NK-92 treated with Interleukin-12 subunit alpha and Interleukin-12 subunit beta, amount 100 ng/mL, for 24 hours (cell line): ENCODE measurements around the gene OSTN.
"Not testable (repeated sequence)": the region's sequence is repeated elsewhere in the genome, so short reads cannot be mapped to it uniquely, and the experiment has no call there.

ENCODE experiments used
- DNase-seq: peaks from one replicate; lab custom pipeline; 2025; lab: John Stamatoyannopoulos, UW

OSTN gene, protein sequence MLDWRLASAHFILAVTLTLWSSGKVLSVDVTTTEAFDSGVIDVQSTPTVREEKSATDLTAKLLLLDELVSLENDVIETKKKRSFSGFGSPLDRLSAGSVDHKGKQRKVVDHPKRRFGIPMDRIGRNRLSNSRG

DNA sequence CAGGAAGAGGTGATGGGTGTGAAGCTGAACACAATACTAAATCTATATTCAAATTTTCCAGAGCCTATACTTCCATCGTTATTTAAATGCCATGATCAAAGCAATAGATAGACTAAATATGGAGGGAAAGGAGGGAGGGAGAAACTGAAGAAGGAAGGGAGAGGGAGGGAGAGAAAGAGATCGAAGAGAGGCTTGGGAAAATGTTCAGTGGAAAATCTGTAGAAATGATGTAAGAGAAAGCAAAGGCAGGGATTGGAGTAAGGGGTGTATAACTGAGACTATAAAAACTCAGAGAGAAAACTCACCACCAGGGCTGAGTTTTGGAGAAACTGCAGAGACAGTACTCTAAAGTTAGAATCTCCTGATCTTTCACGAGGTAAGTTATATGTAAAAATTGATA, at the start of gene OSTN:
Gene OSTN (plus strand): TSS at position 310 of the 400 bp plus-strand sequence. CDS start 13,292 bp downstream, outside the sequence.
- no peak for DNase-seq

DNA sequence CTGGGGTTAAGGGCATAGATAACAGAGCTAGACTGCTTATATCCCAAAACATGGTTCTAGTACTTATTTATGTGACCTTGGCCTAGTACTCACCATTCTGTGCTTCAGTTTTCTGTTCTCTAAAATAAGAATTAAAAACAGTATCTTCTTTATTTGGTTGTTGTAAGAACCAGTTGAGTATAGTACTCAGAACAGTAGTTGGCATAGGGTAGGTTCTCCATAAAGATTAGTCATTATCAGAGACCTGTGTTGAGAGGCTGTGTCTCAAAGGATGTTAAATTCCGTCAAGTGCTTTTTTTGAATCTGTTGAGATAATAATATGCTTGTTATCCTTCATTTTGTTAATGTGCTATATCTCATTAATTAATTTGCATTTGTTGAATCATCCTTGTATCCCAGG, 47.4 kb upstream of the OSTN start:
- DNase-seq, result no peak

DNA sequence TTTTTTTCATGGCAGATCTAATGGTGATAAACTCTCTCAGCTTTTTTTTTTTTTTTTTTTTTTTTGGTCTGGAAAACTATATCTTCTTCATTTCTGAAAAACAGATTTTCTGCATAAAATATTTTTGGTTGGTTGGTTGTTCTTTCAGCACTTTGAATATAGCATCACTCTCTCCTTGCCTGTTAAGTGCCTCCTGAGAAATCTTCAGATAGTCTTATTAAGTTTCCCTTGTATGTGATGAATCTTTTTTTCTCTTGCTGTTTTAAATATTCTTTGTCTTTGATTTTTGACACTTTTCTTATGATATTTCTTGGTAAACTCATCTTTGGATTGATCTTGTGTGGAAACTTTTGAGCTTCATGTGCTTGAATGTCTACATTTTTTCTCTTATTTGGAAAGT, 44.2 kb upstream of the OSTN start:
- DNase-seq, result no peak

DNA sequence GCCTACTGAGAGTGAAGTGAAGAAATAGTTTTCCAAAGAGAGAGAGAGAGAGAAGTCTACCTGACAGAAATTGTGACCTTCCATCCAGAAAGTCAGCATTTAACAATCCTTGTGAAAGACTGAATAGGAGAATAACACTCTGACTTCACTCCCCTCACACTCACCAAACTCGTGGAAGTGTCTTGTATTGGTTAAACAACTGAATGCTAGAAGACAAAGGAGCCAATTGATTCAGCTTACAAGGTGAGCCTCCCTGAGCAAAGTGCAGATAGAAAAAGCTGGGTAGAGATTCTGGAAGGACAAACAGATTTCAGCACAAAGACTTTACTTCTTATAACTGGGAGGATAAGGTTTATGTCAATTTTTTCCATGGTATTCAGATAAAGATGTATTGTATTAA, 40.8 kb upstream of the OSTN start:
- DNase-seq, result no peak

DNA sequence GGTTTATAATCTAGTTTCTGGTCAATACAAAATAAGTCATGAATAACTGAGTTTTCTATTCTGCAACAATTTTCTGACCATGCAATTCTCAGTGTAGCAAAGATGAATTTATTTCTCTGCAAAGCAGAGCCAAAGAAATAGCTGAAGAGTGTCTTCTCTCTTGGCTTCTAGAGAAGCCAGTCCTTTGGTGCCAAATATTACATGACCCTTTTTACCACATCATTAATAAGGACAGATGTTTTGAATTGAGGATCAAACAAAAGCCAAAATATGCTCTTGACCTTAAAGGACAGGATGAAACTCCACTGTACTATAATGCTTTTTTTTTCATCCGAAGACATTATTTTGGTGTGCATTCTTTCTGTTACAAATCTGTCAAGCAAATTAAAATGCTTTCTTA, 40.2 kb upstream of the OSTN start:
- DNase-seq, result no peak

DNA sequence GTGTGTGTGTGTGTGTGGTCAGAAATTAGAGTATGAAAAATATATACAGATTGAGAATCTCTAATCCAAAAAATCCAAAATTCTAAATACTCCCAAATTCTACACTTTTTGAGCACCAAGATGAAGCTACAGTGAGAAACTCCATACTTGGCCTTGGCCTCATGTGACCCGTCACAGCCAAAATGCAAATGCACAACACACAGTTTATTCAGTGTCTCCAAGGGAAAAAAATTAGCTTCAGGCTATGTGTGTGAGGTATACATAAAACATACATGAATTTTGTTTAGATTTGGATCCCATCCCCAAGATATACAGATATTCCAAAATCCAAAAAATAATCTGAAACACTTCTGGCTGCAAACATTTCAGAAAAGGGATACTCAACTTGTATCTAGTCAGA, 33.2 kb upstream of the OSTN start:
- DNase-seq, result no peak

DNA sequence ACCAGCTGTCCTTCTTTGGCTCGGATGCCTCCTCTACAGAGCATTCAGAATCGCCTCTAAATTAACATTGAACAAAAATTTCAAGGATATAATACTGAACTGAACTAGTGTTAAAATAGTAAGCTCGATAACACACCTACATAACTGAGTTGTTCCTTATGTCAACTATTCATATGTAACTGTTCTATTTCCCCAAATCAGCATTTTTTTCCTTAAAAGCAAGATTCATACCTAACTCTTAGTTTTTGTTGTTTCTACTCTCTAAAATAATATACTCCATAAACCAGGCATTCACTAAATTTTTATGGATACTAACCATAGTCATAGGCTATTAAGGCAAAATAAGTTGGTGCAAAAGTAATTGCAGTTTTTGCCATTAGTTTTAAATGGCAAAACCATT, 32.7 kb upstream of the OSTN start:
- no peak for DNase-seq

DNA sequence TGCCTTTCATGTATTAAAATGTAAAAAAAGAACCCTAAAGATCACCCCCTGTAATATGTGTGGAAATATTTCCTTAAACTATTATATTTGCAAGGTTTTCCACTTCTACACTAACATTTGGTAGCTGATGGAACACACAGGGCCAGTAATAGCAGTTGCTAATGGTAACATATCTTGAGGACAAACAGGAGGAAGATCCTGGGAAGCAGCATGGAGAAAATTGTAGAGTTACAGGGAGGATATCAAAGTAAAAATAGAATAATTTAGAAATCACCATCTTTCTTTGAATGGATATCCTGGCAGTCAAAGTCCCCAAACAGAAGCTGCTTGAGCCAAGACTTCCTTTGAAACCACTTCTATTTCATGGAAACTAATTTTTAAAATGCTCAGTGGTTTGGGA, 29.5 kb upstream of the OSTN start:
- DNase-seq, result no peak

DNA sequence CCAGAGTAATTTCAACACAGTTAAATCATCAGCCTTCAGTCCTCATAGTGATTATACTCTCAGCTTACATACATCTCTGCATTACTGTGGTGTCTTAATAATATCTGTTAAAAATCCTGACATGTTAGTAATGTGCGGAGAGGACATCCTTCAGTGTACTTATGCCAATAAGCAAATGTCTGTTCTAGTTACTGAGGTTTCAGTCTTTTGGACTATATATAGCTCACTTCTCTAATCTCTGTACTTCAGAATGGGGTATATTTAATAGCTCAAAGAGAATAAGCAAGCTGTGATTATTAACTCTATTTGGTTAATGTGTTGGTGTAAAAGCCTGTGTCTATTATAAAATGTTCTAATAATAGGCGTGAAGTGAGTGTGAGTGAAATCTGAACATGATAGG, 28.9 kb upstream of the OSTN start:
- no peak for DNase-seq

DNA sequence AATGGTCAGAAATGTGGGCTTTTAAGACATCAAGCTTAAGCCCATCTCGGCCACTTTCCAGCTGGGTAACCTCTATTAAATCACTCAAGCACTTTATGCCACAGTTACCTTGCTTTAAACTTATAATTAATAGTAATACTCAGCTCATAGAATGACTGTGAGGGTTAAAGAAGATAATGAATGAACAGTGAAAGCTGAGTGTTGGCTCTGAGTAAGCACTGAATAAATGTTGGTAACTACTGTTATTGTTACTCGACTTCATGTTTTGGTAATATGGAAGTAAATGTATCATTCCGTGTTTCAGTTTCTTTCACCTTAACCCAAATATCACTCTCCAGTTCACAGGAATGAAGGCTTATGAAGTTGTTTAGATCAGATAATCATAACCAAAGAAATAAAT, 23.9 kb upstream of the OSTN start:
- DNase-seq, result no peak

DNA sequence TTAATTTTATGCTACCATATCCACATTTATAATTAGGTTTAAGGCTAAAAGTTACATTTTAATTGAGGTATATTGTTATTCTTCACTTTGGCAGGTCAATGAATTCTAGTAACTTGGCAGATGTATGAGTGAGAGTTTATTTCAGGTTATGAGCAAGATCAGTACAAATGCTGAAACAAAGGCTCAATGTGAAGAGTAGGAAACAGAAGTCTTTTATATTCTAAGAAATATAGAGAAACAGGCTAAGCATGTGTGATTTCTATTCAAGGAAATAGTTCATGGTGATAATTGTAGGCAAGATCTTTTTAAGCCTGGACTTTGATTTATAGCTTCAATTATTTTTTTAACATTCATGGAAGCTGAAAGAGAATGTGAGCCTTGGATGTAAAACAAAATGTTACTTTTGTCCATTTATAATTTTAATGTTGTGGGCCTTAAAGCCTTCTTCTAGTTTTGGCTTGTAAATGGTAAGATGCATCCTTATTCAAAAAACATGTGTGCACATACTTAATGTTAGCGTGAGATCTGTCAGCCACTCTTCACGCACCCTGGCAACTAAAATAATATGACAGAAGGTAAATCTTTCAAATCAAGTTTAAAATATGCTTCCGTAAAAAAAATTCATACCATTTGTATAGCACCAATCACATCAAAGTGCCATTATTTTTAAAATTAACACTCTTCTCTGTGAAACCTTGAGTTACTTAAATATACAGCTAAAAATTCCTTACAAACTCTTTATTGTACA, 22.8 kb upstream of the OSTN start:
- no peak for DNase-seq

DNA sequence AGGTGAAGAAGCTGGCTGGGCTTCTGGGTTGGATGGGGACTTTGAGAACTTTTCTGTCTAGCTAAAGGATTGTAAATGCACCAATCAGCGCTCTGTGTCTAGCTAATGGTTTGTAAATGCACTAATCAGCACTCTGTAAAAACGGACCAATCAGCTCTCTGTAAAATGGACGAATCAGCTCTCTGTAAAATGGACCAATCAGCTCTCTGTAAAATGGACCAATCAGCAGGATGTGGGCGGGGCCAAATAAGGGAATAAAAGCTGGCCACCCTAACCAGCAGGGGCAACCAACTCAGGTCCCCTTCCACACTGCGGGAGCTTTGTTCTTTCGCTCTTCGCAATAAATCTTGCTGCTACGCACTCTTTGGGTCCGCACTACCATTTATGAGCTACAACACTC, 13.7 kb upstream of the OSTN start:
- DNase-seq, result not testable (repeated sequence)

DNA sequence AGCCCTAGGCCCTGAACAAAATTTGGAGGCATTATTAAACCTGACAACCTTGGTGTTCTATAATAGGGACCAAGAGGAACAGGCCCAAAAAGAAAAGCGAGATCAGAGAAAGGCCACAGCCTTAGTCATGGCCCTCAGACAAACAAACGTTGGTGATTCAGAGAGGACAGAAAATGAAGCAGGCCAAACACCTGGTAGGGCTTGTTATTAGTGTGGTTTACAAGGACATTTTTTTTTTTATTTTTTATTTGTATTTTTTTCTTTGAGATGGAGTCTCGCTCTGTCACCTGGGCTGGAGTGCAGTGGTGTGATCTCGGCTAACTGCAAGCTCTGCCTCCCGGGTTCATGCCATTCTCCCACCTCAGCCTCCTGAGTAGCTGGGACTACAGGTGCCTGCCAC, 10.8 kb upstream of the OSTN start:
- not testable (repeated sequence) for DNase-seq

DNA sequence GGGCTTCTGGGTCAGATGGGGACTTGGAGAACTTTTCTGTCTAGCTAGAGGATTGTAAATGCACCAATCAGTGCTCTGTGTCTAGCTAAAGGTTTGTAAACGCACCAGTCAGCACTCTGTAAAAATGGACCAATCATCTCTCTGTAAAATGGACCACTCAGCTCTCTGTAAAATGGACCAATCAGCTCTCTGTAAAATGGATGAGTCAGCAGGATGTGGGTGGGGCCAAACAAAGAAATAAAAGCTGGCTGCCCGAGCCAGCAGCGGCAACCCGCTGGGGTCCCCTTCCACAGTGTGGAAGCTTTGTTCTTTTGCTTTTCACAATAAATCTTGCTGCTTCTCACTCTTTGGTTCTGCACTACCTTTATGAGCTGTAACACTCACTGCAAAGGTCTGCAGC, 6.8 kb upstream of the OSTN start:
- DNase-seq, result not testable (repeated sequence)

DNA sequence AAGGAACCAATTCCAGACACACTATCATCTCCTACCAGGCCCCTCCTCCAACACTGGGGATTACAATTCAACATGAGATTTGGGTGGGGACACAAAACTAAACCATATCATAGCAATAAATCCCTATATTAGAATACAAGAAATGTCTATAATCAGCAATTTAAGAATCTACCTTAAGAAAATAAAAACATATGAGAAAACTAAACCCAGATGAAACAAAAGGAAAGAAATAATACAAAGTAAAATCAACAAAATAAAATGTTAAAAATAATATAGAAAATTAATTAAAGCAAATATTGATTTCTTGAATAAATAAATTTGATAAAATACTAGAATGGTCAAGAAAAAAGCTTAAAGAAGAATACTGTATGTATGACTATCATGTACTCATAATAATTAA, 6.1 kb upstream of the OSTN start:
- no peak for DNase-seq

DNA sequence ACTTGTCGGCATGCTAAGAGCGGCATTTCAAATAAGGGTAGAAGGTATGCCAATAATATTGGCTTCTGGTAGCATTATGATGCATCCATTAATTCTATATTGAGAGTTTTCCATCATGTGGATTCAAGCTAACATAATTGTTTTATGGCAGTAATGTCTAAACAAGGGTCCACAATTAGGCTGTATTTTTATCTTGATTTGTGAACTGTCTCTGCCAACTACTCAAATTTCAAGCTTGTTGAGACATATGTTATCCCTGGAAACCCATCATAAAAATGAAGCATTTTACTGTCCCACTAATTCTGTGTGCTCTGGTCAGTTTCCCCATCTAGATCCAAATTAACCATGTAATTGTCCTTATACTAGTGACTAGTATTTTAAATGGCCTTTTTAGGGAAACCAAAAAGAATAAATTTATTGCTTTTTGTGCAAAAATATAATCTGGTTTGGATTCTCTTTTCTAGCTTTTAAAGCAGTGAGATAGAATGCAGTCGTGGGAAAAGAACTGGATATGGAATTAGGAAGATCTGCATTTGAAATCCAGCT, 1.2 kb upstream of the OSTN start:
- DNase-seq, result no peak

DNA sequence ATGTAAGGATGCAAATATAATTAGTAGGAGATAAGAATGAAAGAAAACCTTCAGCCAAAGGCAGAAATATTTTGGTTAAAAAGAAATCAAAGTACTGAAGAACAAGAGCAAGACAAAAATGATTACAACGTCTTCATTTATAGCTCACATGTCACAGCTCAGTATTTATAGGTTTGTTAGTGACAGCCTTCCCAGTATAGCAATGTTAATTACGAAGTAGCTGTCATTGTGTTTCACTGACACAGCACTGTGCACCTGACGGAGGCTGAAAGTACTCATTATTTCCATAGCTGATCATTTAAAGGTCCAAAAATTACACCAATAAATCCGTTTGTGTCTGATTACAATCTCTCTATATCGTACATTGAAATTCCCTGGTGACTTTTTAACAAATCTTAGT, 561 bp upstream of the OSTN start:
- no peak for DNase-seq

DNA sequence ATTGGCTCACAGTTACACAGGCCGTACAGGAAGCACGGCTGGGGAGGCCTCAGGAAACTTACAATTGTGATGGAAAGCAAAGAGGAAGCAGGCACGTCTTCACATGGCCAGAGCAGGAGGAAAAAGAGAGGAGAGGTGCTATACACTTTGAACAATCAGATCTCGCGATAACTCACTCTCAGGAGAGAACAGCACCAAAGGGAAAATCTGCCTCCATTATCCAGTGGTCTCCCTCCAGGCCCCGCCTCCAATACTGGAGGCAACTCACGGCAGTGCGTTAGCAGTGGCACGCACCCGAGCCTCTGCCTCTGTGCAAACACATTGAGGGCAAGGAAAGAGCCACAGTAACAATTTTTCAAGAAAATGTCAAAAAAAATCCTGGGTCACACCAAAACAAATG, 11.0 kb downstream of the OSTN start:
- DNase-seq, result no peak

DNA sequence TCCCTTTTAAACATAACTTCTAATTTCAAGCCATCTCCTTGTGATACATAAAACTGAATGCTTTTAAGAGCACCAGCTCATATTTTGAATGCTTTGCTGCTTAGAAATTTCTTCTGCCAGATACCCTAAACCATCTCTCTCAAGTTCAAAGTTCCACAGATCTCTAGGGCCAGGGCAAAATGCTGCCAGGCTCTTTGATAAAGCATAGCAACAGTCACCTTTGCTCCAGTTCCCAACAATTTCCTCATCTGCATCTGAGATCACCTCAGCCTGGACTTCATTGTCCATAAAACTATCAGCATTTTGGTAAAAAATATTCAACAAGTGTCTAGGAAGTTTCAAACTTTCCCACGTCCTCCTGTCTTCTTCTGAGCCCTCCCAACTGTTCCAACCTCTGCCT, 17.5 kb downstream of the OSTN start:
- DNase-seq, result no peak

DNA sequence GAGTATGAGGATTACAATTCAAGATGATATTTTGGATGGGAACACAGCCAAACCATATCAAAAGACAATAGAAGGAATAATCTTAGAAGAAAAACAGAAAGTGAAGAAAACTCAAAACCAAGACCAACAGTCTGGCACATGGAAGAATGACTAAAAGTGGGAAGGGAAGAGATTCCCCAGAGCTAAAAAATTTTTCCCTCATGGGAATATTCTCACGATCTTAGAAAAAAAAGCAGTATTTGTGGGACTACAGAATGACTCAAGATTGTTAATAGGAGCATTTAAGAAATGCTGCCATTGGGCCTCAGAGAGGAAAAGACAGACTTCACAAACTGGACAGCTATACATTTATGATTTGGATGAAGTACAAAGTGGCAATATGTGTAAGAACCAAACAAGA, 18.3 kb downstream of the OSTN start:
- DNase-seq, result no peak

DNA sequence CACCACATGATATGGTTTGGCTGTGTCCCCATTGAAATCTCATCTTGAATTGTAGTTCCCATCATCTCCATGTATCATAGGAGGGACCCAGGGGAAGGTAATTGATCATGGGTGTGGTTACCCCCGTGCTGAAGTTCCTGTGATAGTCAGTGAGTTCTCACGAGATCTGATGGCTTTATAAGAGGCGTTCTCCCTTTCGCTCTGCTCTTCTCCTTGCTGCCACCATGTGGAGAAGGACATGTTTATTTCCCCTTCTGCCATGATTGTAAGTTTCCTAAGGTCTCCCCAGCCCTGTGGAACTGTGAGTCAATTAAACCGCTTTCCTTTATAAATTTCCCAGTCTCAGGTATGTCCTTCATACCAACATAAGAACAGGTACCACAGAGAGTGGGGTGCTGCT, 21.9 kb downstream of the OSTN start:
- DNase-seq, result no peak

DNA sequence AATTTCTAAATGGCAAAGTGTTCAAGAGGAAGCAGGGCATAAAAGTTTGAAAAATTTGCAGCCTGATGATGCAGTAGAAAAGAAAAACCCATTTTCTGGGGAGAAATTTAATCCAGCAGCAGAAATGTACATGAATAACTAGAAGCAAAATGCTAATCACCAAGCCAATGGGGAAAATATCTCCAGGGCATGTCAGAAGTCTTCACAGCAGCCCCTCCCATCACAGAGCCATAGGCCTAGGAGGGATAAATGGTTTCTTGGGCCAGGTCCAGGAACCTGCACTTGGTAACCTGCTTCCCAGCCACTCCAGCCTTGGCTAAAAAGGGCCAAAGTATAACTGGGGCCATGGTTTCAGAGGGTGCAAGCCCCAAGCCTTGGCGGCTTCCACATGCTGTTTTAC, 22.6 kb downstream of the OSTN start:
- DNase-seq, result no peak

DNA sequence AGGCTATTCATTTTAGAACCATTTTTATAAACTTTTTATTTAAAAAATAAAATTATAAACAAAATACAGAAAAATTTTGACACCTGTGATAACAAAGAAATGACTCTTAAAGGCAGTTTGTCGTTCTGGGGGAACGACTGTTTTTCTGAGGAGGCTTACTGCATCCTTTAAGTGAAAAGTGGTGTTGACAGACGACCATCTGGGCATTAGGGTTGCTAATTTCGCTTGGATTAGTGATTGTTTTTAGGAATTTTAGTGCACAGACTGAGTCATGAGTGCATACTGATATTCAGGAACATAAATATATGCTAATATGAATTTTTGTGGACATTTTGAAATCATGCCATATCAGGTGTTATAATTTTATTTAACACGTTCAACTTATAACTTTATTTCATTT, 28.5 kb downstream of the OSTN start:
- no peak for DNase-seq

DNA sequence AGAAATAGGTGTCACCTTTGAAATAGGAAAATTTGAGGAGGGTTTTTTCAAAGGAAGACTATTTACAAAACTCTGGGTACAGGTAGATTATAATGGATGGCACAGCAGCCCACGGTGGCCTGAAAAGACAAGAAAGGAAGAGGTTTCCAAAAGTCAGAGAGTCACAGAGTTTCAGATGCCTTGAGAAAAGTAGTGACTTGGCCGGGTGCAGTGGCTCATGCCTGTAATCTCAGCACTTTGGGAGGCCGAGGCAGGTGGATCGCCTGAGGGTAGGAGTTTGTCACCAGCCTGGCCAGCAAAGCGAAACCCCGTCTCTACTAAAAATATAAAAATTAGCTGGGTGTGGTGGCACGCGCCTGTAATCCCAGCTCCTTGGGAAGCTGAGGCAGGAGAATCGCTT, 35.2 kb downstream of the OSTN start:
- DNase-seq, result no peak
